GM12878 (cell line): ENCODE data around the gene SLC35A4. TPM values are rescaled to one million over a fixed set of nuclear protein-coding genes. Genes with fewer than 3 reads are reported as not detected.

Experiments
- ATAC-seq: fragments of 200-7000 bp; cut with Tn5 transposase; 3 replicates; pipeline ENCODE4 v1.9.1; 2020; ENCODE audit warnings: mild to moderate bottlenecking, moderate library complexity
- BruUV-seq: library from RNA; stranded (reverse); fragments of 400-500 nt; replicated peaks from 2 replicates; lab custom pipeline; 2021; lab: Mats Ljungman, UMichigan
- CTCF ChIA-PET: fragments of 300-600 bp; sonication (Branson Sonifier 250); formaldehyde crosslinking; extraction: SDS; loops from one replicate; lab custom pipeline; 2021; ENCODE audit warnings: inconsistent platforms; lab: Yijun Ruan, JAX
- POLR2A ChIA-PET: fragments of 350-600 bp; formaldehyde crosslinking; extraction: SDS; loops from one replicate; lab custom pipeline; 2021; ENCODE audit warnings: inconsistent platforms; lab: Charles Lee
- RAD21 ChIA-PET: fragments of 300-600 bp; sonication (Branson Sonifier 250); formaldehyde crosslinking; loops from one replicate; lab custom pipeline; 2023; ENCODE audit warnings: antibody characterized with exemption; ENCODE audit not compliant: unreplicated experiment; lab: Charles Lee
- SMC1A ChIA-PET: fragments of 300-600 bp; sonication (Branson Sonifier 250); formaldehyde crosslinking; loops from one replicate; lab custom pipeline; 2023; ENCODE audit not compliant: unreplicated experiment, uncharacterized antibody; lab: Charles Lee
- DNase-seq: peaks from one replicate; pipeline ENCODE4 v3.0.0-alpha.2; 2011; ENCODE audit warnings: low read depth, low spot score
- FAIRE-seq: peaks from 3 replicates; lab custom pipeline; 2011; peaks lifted over from hg19 to GRCh38; lab: Jason Lieb, UNC
- H2AFZ ChIP-seq: 2 replicates; pipeline ENCODE4 v1.6.0; 2011; ENCODE audit warnings: low read depth, low read length, control low read depth; ENCODE audit not compliant: control insufficient read depth
- H3K27ac ChIP-seq: 2 replicates; pipeline ENCODE4 v1.5.1; 2011; ENCODE audit warnings: control low read depth; ENCODE audit not compliant: control insufficient read depth, insufficient read depth
- H3K27me3 ChIP-seq, 2 experiments: replicated peaks in 1 of 2; 2 replicates each; pipeline versions ENCODE4 v1.6.0 to v1.6.1; 2011; ENCODE audit warnings: low read length in 1 of 2; ENCODE audit not compliant: control insufficient read depth in 2 of 2, insufficient read depth in 2 of 2
- H3K36me3 ChIP-seq, 2 experiments: 2 replicates each; pipeline ENCODE4 v1.5.1; 2011; ENCODE audit warnings: low read length in 1 of 2; ENCODE audit not compliant: control insufficient read depth in 2 of 2, insufficient read depth in 2 of 2
- H3K4me1 ChIP-seq: 2 replicates; pipeline ENCODE4 v1.6.1; 2011; ENCODE audit warnings: mild to moderate bottlenecking, low read length, moderate library complexity, mixed read lengths; ENCODE audit not compliant: control insufficient read depth, insufficient read depth
- H3K4me2 ChIP-seq: 2 replicates; pipeline ENCODE4 v1.6.0; 2011; ENCODE audit warnings: control low read depth; ENCODE audit not compliant: control insufficient read depth, insufficient read depth
- H3K4me3 ChIP-seq: fragments of 200-600 bp; sonication (generic); 2 replicates; pipeline ENCODE4 v1.5.1; 2016
- H3K79me2 ChIP-seq: 2 replicates; pipeline ENCODE4 v1.6.0; 2011; ENCODE audit warnings: low read length; ENCODE audit not compliant: control insufficient read depth, insufficient read depth
- H3K9ac ChIP-seq: 2 replicates; pipeline ENCODE4 v1.8.0; 2011; ENCODE audit warnings: low read length, control low read depth, mixed read lengths; ENCODE audit not compliant: control insufficient read depth, insufficient read depth
- H3K9me3 ChIP-seq: replicated peaks from 3 replicates; pipeline ENCODE4 v1.5.1; 2011; ENCODE audit warnings: mild to moderate bottlenecking, low read length; ENCODE audit not compliant: control insufficient read depth, insufficient read depth
- H4K20me1 ChIP-seq: 2 replicates; pipeline ENCODE4 v1.6.0; 2011; ENCODE audit not compliant: control insufficient read depth, insufficient read depth
- BMI1 ChIP-seq: fragments of 450-650 bp; IDR thresholded peaks from 2 replicates; pipeline ENCODE4 v1.6.1; 2016; ENCODE audit warnings: mild to moderate bottlenecking, moderate library complexity, borderline replicate concordance
- CEBPB ChIP-seq, 2 experiments: fragments of 150-350 bp in 1 of 2; IDR thresholded peaks; 2 replicates each; pipeline ENCODE4 v1.6.1; 2012 to 2014; ENCODE audit warnings: low read depth in 2 of 2, low read length in 2 of 2, borderline replicate concordance in 1 of 2, inconsistent platforms in 1 of 2
- GATAD2B ChIP-seq: fragments of 450-650 bp; conservative IDR thresholded peaks from 2 replicates; pipeline ENCODE4 v1.6.1; 2017; ENCODE audit warnings: low read depth, mild to moderate bottlenecking, moderate library complexity
- HSF1 ChIP-seq: fragments of 150-350 bp; IDR thresholded peaks from 2 replicates; pipeline ENCODE4 v1.6.1; 2014; ENCODE audit warnings: mild to moderate bottlenecking, low read depth, low read length
- KAT2A ChIP-seq: conservative IDR thresholded peaks from 2 replicates; pipeline ENCODE4 v1.6.1; 2011; ENCODE audit warnings: low read depth, low read length; ENCODE audit not compliant: control insufficient read depth
- MLLT1 ChIP-seq: fragments of 450-650 bp; IDR thresholded peaks from 2 replicates; pipeline ENCODE4 v1.6.1; 2016; ENCODE audit warnings: mild to moderate bottlenecking
- MYB ChIP-seq: fragments of 150-350 bp; IDR thresholded peaks from 2 replicates; pipeline ENCODE4 v1.6.1; 2014; ENCODE audit warnings: mild to moderate bottlenecking, low read depth, low read length, borderline replicate concordance
- PAX5 ChIP-seq: IDR thresholded peaks from 2 replicates; pipeline ENCODE4 v1.6.1; 2011; ENCODE audit warnings: low read depth, low read length, borderline replicate concordance
- RB1 ChIP-seq: fragments of 450-650 bp; formaldehyde crosslinking; IDR thresholded peaks from 2 replicates; pipeline ENCODE4 v1.6.1; 2017; ENCODE audit warnings: mild to moderate bottlenecking, borderline replicate concordance
- SIN3A ChIP-seq: IDR thresholded peaks from 2 replicates; pipeline ENCODE4 v1.6.1; 2012; ENCODE audit warnings: low read depth, low read length, improper control_type of control experiment
- STAT1 ChIP-seq: fragments of 450-650 bp; conservative IDR thresholded peaks from 2 replicates; pipeline ENCODE4 v1.6.1; 2014; ENCODE audit warnings: antibody characterized with exemption, mild to moderate bottlenecking
- TCF12 ChIP-seq: IDR thresholded peaks from 2 replicates; pipeline ENCODE4 v1.6.1; 2011; ENCODE audit warnings: low read depth, mild to moderate bottlenecking, low read length
- TCF3 ChIP-seq: IDR thresholded peaks from 2 replicates; pipeline ENCODE4 v1.6.1; 2012; ENCODE audit warnings: low read depth, mild to moderate bottlenecking, low read length, borderline replicate concordance; ENCODE audit not compliant: insufficient read depth
- ZBTB40 ChIP-seq: fragments of 450-650 bp; IDR thresholded peaks from 2 replicates; pipeline ENCODE4 v1.6.1; 2016; ENCODE audit warnings: mild to moderate bottlenecking, moderate library complexity, borderline replicate concordance
- ZZZ3 ChIP-seq: IDR thresholded peaks from 2 replicates; pipeline ENCODE4 v1.6.1; 2011; ENCODE audit warnings: low read depth; ENCODE audit not compliant: control insufficient read depth, insufficient read length
- WGBS: methylation state at CpG from one replicate; pipeline ENCODE4 v1.1.6; 2016; ENCODE audit warnings: low lambda C conversion rate; ENCODE audit not compliant: insufficient replicate concordance, insufficient coverage; ENCODE audit errors: missing lambda C conversion rate; 5-methylcytosine and 5-hydroxymethylcytosine counted together
- in situ Hi-C: fragments of 300-500 bp; cut with MboI; formaldehyde crosslinking; loops from 9 replicates; pipeline ENCODE4 v1.14.3; 2018; ENCODE audit warnings: mixed read lengths
- intact Hi-C: fragments of 100-400 bp; cut with micrococcal nuclease; formaldehyde crosslinking; loops from one replicate; pipeline ENCODE4 v1.14.2; 2022; ENCODE audit not compliant: unreplicated experiment
- polyA plus RNA-seq, 11 experiments: library from polyadenylated mRNA; depleted of rRNA in 4 of 11; unstranded in 6 of 11; stranded (reverse) in 5 of 11; fragments of >200 nt; fragmentation: Nextera tagmentation in 4 of 11; fragmentation: Illumina TruSeq in 1 of 11; extraction: Ambion mirVana in 4 of 11; extraction: Trizol in 1 of 11; gene quantifications; 1 replicate in 1 of 11; 2 replicates in 10 of 11; pipeline versions ENCODE4 v1.2.1 to v1.2.3, GENCODE V29; 2011 to 2016; ENCODE audit warnings: inconsistent platforms in 2 of 11, missing spikeins in 2 of 11, low read depth in 1 of 11
- total RNA-seq, 4 experiments: library from RNA; depleted of rRNA in 3 of 4; stranded (reverse); fragments of >200 nt in 3 of 4; fragmentation: Illumina TruSeq in 1 of 4; extraction: Trizol in 1 of 4; gene quantifications; 2 replicates each; pipeline versions ENCODE4 v1.2.1 to v1.2.3, GENCODE V29; 2013 to 2021

SLC35A4 gene
- total and polyA plus RNA-seq, 10 of the 15 experiments (the other 5 are each of a cell fraction or from before 2014, with no cell fraction given): 23.8 to 167 (median 114) TPM

DNA sequence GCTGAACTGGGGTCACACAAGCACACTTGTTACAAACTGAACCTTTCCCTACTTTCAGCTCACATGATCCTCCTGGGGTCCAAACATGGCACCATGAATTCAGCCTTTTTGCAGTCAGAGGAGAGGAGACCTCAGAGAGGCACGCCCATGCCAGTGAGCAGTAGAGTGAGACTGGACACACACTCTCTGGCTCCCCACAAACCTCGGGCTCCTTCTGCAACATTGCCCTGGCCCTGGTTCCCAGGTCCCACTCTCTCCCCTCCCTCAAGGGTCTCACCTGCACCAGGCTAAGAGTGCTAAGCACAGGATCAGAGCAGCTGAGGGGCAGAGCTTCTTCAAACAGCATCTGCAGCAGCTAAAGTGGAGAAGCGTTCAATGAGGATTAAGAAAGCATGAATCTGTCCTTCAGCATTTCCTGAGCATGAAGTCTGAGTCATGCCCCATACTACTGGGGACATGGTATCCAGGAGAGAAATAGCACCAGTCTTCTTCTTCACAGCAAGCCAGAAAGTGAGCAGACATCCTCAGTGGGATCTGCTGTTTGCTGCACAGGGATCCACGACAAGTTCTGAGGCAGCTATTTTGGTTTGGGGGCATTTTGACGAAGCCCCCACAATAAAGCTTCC lies 27.2 kb downstream of the SLC35A4 start:
- Histone ChIP-seq H3K36me3 (no peaks in the 10 kb centered on the region), H3K27me3 (no peaks in the 10 kb centered on the region), H3K9ac (no peak overlapping the region), H3K79me2 (no peaks in the 10 kb centered on the region), H3K27ac (no peak overlapping the region), H3K9me3 (no peaks in the 10 kb centered on the region), H2AFZ (no peak overlapping the region), H4K20me1 (no peaks in the 10 kb centered on the region), H3K4me1 (no peaks in the 10 kb centered on the region), H3K4me3 (no peak overlapping the region), H3K4me2 (no peak overlapping the region)
- SMC1A ChIA-PET: interaction anchor here (0.5 kb wide), 2 partner anchors 59 to 215 kb away, joined by 3 read pairs; no protein-coding TSS in a partner anchor
- BruUV-seq: no TSS peak
- POLR2A ChIA-PET: interaction anchor here (0.6 kb wide), 1 partner anchor 551 kb away, joined by 5 read pairs; no protein-coding TSS in a partner anchor
- RAD21 ChIA-PET: no interaction called here
- no peak for DNase-seq
- WGBS: 1% methylated on average over 5 of the region's 5 CpGs
- CTCF ChIA-PET: no interaction called here
- in situ Hi-C loops (no loop called here), intact Hi-C loops (no loop called here)
- no peak for TF ChIP-seq ZZZ3
- TF ChIP-seq HSF1: no peak
- TF ChIP-seq GATAD2B: no peak
- no peak for TF ChIP-seq RB1
- no peak for TF ChIP-seq PAX5
- no peak for TF ChIP-seq MLLT1
- TF ChIP-seq ZBTB40: no peak
- no peak for TF ChIP-seq STAT1
- TF ChIP-seq CEBPB (IDR thresholded peaks at IDR 0.05; ENCODE audit: borderline replicate concordance in 1 of 2, low read depth in 2 of 2, low read length in 2 of 2): no peak
- TF ChIP-seq KAT2A: no peak
- no peak for TF ChIP-seq MYB
- TF ChIP-seq TCF3: no peak
- TF ChIP-seq TCF12: no peak
- TF ChIP-seq BMI1: no peak
- no peak for TF ChIP-seq SIN3A
- peak; percentile 18; the same call in 1 of the 3 replicates for ATAC-seq
- FAIRE-seq: no peak
